SW480 (cell line): Measurements from ENCODE around the gene ITGA11.

ENCODE experiments used
- DNase-seq: peaks from one replicate; pipeline ENCODE4 v3.0.0-alpha.2; 2016; ENCODE audit warnings: low spot score

Gene ITGA11

DNA sequence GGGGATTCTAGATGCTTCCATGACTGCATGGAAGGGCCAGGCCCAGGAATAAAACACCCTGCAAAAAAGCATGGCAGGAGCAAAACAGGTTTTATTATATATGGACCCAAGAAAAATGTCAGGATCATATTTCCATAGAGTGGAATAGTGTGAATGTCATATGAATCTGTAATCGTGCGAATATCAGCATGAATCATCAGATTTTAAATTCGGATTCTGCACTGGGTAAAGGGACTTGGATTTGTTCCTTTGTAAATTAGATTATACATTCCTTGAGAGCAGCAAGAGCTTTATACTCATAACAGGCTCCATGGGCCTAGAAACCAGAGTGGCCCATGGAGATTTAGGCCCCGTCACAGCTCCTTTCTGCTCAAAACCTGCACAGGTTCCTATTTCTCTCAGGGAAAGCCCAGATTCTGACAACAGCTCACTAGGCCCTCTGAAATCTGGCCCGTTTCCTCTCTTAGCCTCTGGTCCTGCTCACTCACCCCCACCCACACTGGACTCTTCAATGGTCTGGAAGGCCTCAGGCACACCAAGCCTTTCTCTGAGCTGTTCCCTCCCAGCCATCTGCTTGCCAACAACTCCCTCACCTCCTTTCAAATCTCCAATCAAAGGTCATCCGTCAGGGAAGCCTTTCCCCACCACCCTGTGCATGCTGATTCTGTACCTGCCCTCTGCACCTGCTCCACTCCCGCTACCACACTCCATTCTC is 78.4 kb downstream of the ITGA11 start:
- peak; percentile 20 for DNase-seq

DNA sequence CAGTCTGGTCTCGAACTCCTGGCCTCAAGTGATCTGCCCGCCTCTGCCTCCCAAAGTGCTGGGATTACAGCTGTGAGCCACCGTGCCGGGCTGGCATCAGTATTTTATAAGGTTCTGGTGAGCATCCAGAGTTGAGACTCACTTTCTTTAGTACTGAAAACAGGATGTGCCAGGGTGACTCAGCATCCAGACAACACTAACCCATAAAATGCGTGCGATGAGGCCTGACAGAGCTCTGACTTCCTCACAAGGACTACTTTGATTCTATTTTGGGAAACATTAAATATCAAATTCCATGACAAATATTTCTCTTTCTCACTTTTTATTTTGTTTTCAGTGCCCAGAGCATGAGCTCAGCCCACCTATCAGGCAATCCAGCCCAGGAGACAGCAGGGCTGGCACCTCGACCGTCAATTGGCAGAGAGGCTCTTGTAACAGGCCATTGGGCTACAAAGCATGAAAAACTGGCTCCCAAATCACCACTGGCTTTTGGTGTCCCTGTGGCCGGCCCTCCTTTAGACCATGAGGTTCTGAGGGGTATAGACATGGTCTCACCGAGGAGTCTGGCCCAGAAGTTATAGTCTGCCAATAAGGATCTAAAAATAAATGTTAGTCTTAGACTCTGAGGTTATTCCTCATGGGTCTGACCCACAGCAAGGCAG is 79.4 kb downstream of the ITGA11 start:
- DNase-seq: peak; percentile 54

DNA sequence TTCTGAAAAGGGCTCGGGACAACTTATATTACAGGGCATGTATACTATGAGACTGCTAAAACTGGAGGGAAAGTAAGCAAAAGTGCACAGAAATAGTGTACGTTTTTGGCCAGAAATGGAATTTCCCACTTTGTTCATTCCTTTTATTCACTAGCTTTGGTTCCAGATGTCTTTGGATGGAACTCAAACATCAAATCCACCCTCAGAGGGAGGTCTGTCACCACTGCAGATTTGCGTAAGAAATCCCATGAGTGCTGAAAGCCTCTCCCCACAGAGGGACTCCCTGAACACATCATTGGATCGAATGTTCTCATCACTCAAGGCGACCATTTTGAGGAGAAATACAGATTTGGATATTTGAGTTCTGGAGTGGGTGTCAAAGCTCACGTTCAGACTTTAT is 82.8 kb downstream of the ITGA11 start:
- no peak for DNase-seq

DNA sequence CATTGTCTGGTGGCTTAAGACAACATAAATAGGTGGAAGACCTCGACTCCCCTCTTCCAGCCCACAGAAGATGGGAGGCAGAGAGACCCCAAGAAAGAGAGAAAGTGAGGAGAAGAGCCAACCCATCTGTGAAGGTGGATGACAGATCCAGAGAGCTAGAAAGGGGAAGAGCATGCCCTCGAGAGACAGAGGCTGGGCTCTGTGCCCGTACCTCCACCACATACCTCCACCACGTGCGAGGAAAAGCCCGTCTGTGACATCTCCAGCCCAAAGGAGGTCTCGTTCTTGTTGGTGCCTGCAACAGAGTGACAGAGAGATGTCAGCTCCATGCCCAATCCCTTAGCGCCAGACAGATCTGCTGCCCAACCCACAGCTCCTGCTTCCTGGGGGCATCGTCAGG is 83.4 kb downstream of the ITGA11 start:
- DNase-seq: no peak

DNA sequence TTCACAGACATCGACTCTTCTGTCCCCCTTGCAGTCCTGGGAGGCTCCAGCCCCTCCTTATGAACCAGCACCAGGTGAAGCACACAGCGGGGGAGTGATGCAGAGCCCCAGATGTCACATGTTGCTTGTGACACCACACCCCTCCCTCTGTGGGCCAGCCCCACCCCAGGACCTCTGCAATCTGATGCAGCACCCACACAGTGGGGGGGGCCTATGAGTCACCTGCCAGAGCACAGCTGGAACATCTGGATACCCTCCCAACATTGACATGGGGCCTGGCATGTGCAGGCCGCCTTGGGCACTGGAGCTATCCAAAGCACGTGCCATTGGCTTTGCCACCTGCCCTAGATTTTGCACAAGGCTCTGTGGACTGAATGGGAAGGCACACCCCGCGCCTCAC is 83.9 kb downstream of the ITGA11 start:
- DNase-seq: peak; percentile 19

DNA sequence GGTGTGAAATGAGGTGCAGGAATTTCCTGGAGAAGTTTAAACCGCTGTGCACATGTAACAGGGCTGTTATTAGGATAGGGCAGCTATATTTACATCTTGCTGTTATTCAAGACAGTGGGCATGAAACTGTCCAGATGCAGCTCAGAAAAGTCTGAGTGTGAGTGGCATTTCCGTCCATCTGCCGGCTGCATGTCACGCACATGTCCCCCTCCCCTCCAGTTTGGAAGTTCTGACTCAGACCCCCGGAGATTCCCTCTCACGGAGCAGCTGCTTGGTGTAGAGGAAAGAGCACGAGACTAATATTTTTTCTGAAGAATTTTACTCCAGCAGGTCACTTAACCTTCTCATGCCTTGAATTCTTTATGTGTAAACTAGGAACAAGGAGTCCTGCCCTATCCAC is 84.6 kb downstream of the ITGA11 start:
- no peak for DNase-seq

DNA sequence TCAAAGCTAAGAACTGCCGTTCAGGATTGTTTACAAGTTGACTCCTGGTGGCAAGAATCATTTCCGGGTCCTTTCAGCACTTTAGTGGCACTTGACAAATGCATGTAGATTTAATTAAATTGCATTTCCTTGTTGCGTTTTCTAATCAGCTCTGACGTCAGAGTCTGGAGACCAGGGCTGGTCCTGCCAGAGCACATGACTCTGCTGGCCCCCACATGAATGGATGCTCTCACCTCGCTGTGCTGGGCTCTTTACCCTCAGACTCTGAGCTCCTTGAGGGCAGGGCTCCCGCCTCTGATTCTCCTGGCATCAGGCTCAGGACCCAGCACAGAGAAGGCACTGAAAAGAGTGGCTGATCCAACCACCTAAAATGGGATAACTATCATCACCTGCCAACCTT is 85.0 kb downstream of the ITGA11 start:
- no peak for DNase-seq

DNA sequence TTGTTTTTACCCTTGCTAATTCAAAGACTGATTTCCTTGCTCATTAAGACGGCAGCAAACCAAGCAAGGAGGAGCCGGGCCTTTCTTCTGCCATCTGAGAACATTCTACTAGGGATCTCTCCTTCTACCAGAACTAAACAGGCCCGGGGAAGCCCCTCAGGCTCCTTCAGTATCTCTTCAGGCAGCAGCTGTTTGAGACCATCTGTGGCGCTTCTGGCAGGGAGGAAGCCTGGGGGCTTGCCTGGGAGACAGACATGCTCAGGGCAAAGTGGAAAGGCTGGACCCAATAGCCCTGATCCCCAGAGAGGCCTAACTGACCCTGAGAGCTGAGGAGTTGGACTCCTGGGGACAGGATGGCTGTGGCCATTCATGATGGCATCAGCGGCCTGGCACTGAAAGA is 86.5 kb downstream of the ITGA11 start:
- DNase-seq: no peak

DNA sequence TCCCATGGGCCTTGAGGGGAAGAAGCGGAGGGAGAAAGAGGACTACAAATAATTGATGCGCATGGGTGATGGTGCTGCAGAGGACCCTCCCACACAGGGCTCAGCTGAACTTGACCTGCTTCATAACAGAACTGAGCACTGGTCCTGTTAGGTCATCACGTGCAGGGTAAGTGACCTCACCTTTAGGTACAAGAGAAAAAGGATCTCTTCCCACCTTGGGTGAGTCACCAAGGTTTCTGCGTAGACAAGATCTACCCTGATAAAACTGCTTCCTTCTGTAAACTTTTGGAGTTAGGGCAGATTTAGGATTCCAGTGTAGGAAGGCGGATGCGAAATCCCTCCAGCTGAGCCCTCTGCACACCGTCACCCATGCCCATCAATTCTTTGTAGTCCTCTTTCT is 87.4 kb downstream of the ITGA11 start:
- no peak for DNase-seq

DNA sequence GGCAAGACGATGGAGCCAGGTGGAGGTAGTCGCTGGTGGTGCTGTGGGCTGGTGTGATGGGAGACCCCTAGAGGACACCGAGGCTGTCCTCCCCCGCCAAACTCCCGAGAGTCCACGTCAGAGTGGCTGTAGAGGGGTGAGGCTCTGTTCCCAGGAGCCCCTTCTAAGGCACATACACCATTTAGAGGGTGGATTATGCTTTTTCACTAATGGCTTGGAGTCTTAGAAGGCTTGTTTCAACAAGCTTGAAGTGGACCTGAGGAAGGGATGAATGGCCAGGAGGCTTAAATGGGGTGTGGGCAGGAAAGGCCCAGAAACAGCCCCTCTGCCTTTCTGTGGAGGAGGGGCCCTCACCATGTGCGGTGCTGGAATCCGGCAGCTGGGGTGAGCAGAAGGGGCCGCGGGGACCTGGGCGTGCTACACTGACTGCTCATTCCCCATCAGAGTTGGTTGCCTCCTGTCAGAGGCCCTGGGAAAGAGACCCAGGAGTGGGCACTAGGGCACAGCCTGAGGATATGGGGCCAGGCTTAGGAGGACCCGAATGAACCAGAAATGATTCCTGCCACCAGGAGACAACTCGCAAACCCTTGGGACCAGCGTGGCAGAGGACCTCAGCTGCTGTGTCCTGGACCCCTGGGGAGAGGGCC is 88.3 kb downstream of the ITGA11 start:
- DNase-seq: no peak

DNA sequence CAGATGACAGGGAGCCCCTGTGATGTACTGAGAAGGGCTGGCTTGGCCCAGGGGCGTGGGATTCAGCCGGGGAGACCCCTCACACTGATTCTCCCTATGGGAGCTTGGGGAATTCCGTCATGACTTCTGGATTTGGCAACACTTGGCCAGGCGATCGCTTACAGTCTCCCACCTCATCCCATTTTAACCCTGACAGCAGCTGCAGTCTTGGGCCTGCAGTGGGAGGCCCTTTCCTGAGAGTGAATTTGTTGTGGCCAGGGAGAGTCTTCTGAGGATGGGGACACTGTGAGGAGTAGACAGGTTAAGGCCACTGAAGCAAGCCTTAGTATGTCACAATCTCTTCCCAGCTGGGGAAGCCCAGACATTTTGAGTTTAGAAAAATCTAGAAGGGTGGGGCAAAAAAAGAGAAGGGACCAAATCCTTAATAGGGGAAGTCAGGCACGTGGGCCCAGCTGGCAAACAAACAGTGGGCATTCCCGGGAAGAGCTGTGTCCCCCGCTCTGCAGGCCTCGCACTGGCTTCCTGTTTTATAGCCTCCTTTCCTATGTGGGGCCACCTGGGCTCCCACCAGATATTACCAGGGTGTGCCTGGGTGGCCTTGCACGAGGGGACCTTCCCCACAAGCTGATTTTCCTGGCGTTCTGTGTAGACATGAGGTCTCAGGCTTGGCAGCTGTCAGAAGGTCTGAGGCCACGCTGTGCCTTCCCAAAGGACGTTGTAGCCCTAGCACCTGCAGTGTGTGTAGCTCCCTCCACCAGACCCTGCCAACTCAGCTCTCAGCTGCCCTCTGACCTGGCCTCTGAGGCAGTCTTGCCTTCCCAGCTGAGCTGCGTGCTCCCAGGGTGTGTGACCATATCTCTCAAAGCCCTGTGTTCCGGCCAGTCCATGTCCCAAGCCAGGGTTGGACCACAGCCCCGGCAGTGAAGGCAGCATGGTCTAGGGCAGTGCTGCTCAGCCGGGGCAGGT is 89.9 kb downstream of the ITGA11 start:
- DNase-seq: no peak

DNA sequence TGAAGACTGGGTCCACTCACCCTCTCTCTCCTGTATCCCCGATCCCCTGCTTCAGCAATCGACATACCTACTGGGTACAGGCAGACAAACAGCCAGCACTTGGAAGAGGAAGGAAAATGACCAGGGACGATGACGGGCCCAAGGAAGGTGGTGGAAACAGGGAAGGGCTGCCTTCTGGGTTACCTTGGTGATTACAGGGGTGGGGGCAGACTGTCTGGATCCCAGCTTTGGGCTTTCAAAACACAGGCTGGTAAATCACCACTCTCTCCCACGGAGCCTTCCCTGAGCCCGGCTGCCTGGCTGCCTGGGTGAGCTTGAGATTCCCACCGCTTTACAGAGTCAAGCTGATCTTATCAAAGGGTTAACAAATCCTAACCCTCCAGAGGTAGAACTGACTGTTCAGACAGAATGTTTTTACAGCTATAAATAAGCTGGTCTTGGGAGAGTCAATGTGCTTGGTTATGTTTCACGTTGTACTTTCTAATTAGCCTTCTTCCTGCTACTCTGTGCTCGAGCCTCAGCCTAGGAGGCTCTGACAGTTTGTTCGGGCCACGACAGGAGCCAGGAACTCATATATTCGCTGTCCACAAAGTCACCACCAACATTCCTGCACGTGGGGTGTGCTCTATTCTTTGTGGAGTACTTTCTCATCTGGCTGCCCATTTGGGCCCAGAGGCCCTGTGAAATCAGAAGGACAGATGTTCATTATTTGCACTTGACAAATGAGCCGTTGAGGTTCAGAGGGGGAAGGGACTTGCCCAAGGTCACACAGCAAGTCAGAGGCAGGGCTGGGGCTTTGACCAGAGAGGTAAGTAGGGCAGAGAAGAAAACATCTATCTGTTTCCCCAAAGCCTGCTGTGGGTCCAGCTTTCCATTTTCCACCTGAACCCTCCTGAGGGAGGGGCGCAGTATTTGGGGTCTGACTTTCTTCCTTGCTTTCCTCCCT is 91.0 kb downstream of the ITGA11 start:
- no peak for DNase-seq

DNA sequence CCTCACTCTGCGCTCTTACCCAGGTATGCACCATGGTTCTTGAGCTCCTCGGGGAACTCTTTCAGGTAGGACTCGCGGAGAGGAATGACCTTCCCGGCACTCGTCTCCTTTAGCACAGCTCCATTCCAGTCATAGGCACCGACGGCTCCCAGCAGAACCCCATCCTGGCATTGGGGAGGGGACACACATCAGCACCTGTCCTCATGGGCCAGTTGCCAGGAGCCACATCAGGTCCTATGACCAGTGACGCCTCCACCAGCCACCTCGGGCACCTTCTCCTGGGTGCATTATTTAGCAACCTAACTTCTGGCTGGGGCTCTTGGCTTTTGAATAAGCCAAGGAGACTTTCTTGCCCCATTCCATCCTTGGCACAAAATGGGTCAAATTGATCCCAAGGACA is 92.5 kb downstream of the ITGA11 start:
- DNase-seq: no peak

DNA sequence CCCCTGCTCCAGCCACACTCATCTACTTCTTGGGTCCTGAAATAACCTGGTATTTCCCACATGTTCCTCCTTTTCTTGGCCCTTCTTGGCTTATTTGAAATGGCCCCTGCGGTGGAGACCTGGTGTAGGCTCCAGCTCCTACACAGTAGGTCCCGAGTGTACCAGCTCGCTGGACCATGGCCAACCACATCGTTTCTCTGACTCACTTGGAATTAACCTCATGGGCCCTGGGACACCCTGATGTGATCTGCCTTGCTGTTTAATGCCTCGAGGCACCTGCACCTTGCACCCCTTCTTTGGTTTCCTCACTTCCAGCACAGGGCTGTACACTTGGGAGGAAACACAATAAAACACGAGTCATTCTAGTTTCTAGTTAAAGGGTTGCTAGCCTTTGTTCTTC is 94.1 kb downstream of the ITGA11 start:
- DNase-seq: no peak

DNA sequence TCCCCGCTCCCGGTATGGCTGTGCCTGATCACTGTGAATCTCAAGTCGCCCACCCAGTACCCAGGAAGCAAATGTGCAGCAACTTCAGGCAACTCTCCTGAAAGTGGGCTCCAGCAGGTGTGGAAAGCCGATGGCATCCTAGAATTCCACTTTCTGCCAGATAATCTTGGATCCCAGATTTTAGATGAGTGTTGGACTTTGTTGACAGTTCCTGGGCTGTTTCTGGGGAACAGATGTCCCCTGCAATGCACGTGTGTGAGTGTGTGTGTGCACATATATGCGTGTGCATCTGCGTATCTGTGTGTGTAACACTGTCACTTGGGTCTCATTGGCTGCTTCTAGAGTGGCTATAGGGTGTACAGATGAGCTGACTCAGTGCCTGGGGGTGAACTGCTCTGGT is 95.4 kb downstream of the ITGA11 start:
- no peak for DNase-seq

DNA sequence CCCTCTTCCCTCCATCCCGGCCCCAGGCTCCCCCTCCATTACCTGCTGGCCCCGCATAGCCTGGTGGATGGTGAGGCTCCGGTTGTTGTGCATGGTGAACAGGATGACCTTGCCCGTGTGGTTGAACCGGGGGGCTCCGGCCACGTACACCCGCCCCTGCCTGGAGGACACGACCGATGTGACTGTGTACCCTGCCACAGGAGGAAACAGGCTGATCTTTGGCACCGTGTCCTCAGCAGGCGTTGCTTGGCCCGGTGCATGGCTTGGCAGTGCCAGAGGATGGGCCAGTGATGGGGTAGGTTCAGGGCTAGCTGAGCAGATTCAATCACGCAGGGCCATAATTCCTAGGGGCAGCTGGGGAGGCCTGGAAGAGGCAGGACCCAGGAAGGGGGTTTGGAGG is 96.3 kb downstream of the ITGA11 start:
- no peak for DNase-seq

DNA sequence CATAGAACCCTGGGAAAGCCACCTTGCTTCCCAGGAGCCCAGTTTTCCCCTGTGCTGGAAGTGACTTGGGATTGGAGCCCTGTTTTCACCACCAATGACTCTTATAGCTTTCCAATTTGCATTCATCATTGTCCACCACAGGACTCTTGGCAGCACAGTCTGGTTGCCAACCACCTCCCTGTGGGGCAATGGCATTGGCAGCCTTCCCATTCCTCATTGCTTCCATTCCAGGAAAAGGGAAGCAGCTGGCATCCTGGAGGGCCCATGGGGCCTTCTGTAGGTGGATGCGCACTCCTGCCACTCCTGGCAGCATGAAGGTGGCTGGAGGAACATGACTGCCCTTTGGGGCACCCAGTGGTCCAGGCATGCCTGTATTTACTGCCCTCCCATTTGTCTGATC is 96.7 kb downstream of the ITGA11 start:
- peak; percentile 22 for DNase-seq

DNA sequence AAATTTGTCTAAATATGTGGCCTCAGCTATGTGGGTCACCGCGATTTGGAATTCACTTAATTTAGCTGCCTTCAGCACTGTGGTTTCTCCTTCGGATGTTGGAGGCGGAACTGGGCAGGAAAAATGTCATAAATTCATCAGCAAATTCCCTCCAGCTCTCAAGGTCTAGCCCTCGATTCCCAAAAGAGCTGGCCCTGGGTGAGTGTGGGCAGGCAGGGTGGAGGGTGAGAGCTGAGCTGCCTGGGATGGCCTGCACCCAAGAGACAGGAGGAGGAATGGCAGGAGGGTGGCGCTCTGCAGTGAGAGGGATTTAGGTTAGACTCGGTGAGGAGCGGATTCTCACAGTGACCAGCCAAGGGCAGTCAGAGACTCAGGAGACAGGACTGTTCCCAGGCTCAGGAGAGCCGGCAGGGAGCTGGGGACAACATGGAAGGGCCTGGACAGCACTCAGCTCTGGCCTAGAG is 97.3 kb downstream of the ITGA11 start:
- peak; percentile 27 for DNase-seq

DNA sequence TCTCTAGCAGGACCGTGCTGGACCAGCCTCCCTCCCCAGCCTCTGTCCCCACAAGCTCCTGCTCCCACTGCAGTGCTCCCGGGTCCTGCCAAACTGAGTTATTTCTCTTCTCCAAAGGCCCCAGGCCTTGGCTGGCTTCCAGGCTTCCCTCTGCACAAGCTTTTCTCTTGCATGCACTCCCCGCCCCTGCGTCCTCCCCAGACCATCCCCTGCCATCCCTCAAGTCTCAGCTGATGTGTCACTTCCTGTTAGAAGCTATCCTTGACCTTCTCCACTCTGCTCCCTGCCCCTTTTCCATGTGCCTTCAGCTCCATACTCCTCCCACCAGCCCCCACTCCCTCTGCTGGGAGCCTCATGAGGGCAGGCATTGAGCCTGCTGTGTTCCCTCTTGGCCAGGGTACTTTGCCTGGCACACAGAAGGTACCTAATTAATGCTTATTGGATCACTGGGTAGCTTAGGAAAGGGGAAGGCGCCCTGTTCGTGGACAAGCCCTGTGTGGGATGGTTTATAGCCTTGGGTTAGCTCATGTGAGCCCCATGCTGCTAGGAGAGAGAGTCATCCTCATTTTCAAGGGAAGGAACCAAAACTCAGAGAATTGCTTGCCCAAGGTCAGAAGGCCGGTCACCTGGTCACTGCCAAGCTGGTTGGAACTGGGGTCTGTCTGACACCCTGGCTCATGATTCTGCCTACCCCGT is 98.0 kb downstream of the ITGA11 start:
- DNase-seq: no peak

DNA sequence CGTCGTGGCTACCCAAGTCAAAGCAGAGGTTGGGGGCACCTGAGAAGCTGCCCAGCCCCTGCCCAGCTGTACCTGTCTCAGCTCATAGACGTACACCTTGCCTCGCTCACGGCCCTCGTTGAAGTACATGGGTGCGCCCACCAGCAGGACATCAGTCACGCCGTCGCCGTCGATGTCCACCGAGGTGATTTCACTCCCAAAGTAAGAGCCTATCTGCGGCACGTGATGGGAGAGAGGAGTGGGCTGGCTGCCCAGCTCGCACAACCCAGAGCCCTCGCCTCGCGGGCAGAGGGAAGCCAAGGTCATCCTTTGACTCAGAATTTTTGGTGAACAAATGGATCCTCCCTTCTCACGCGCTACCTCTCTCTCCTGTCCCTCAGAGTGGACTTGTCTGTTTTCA is 99.7 kb downstream of the ITGA11 start:
- no peak for DNase-seq
